ENCODE data around the gene TUBA4A. TPM values are rescaled to one million over a fixed set of nuclear protein-coding genes. Genes with fewer than 3 reads are reported as not detected.

Gene TUBA4A
- total and polyA plus RNA-seq, 7 donors, result 47.1 to 109 (median 74.4) TPM

Small RNA genes lying within 50 kb of the gene (small RNA-seq; reads per million reads assigned to genes)
- 0 to 0.11 (median 0) reads per million in 3 donors for gene MIR153-1

Other genes with a start within 250 kb of the TUBA4A start
- gene CFAP65, start 212.4 kb downstream of the TUBA4A start, total RNA-seq, result not detected
- under 1 TPM; under 0.01 to 0.10 (median under 0.01) TPM for gene CFAP65, start 212.4 kb downstream of the TUBA4A start, polyA plus RNA-seq
- gene IHH, start 193.0 kb downstream of the TUBA4A start, total RNA-seq, result not detected
- 10 to 100 TPM; 12.9 to 36.1 (median 21.6) TPM for gene IHH, start 193.0 kb downstream of the TUBA4A start, polyA plus RNA-seq
- gene NHEJ1, start 93.1 kb downstream of the TUBA4A start, total RNA-seq, result 10 to 100 TPM; 15.1 to 22.5 (median 18.4) TPM
- gene NHEJ1, start 93.1 kb downstream of the TUBA4A start, polyA plus RNA-seq, result 10 to 100 TPM; 23.6 to 60.1 (median 50.2) TPM
- gene SLC23A3, start 83.9 kb downstream of the TUBA4A start, total RNA-seq, result 1 to 10 TPM in 1 of 4 donors, under 1 TPM in 3; 0.14 to 3.9 (median 0.67) TPM
- gene SLC23A3, start 83.9 kb downstream of the TUBA4A start, polyA plus RNA-seq, result 1 to 10 TPM in 2 of 3 donors, under 1 TPM in 1; 0.60 to 6.5 (median 1.6) TPM
- gene CNPPD1, start 77.0 kb downstream of the TUBA4A start, total RNA-seq, result 10 to 100 TPM; 24.1 to 38.5 (median 34.1) TPM
- gene CNPPD1, start 77.0 kb downstream of the TUBA4A start, polyA plus RNA-seq, result 10 to 100 TPM; 53.5 to 79.5 (median 59.4) TPM
- gene RETREG2, start 75.6 kb downstream of the TUBA4A start, total RNA-seq, result 10 to 100 TPM; 37.3 to 48.2 (median 43.2) TPM
- gene RETREG2, start 75.6 kb downstream of the TUBA4A start, polyA plus RNA-seq, result 10 to 100 TPM; 36.6 to 81.3 (median 43.5) TPM
- gene ZFAND2B, start 47.1 kb downstream of the TUBA4A start, total RNA-seq, result 10 to 100 TPM; 26.9 to 55.8 (median 45.6) TPM
- gene ZFAND2B, start 47.1 kb downstream of the TUBA4A start, polyA plus RNA-seq, result 100 to 1,000 TPM in 1 of 3 donors, 10 to 100 TPM in 2; 52.4 to 103 (median 95.5) TPM
- 10 to 100 TPM; 11.8 to 23.0 (median 16.1) TPM for gene ABCB6, start 35.0 kb downstream of the TUBA4A start, total RNA-seq
- 10 to 100 TPM in 1 of 3 donors, 1 to 10 TPM in 1, not detected in 1; 4.8 to 39.3 TPM for gene ABCB6, start 35.0 kb downstream of the TUBA4A start, polyA plus RNA-seq
- gene ATG9A, start 24.3 kb downstream of the TUBA4A start, total RNA-seq, result 10 to 100 TPM; 28.8 to 32.0 (median 29.8) TPM
- 10 to 100 TPM in 2 of 3 donors, 1 to 10 TPM in 1; 7.6 to 40.6 (median 10.2) TPM for gene ATG9A, start 24.3 kb downstream of the TUBA4A start, polyA plus RNA-seq
- 10 to 100 TPM; 28.1 to 52.6 (median 41.1) TPM for gene ANKZF1, start 24.1 kb downstream of the TUBA4A start, total RNA-seq
- gene ANKZF1, start 24.1 kb downstream of the TUBA4A start, polyA plus RNA-seq, result 10 to 100 TPM in 1 of 3 donors, 1 to 10 TPM in 2; 9.0 to 36.9 (median 9.7) TPM
- gene GLB1L, start 8.5 kb downstream of the TUBA4A start, total RNA-seq, result 10 to 100 TPM in 1 of 4 donors, 1 to 10 TPM in 3; 6.9 to 26.0 (median 8.2) TPM
- 1 to 10 TPM; 2.1 to 4.3 (median 3.6) TPM for gene GLB1L, start 8.5 kb downstream of the TUBA4A start, polyA plus RNA-seq
- gene STK16, start 8.4 kb downstream of the TUBA4A start, total RNA-seq, result 10 to 100 TPM; 12.2 to 19.9 (median 18.2) TPM
- gene STK16, start 8.4 kb downstream of the TUBA4A start, polyA plus RNA-seq, result 10 to 100 TPM; 45.3 to 61.7 (median 57.1) TPM
- not detected for gene TUBA4B, start 675 bp downstream of the TUBA4A start, total RNA-seq
- gene TUBA4B, start 675 bp downstream of the TUBA4A start, polyA plus RNA-seq, result not detected
- gene DNAJB2, start 25.4 kb upstream of the TUBA4A start, total RNA-seq, result 10 to 100 TPM; 27.4 to 42.1 (median 40.0) TPM
- 10 to 100 TPM; 56.4 to 73.9 (median 67.3) TPM for gene DNAJB2, start 25.4 kb upstream of the TUBA4A start, polyA plus RNA-seq
- gene PTPRN, start 55.5 kb upstream of the TUBA4A start, total RNA-seq, result 1 to 10 TPM; 1.2 to 8.8 (median 7.9) TPM
- 1 to 10 TPM in 1 of 3 donors, not detected in 2; 3.6 TPM for gene PTPRN, start 55.5 kb upstream of the TUBA4A start, polyA plus RNA-seq
- gene RESP18, start 78.8 kb upstream of the TUBA4A start, total RNA-seq, result not detected
- not detected for gene RESP18, start 78.8 kb upstream of the TUBA4A start, polyA plus RNA-seq
- 10 to 100 TPM; 43.2 to 62.8 (median 53.1) TPM for gene DNPEP, start 134.0 kb upstream of the TUBA4A start, total RNA-seq
- gene DNPEP, start 134.0 kb upstream of the TUBA4A start, polyA plus RNA-seq, result 100 to 1,000 TPM; 108 to 137 (median 132) TPM
- over 10,000 TPM in 3 of 4 donors, 1,000 to 10,000 TPM in 1; 7,366 to 30,562 (median 13,340) TPM for gene DES, start 164.5 kb upstream of the TUBA4A start, total RNA-seq
- 100 to 1,000 TPM in 2 of 3 donors, 10 to 100 TPM in 1; 35.1 to 264 (median 162) TPM for gene DES, start 164.5 kb upstream of the TUBA4A start, polyA plus RNA-seq
- gene SPEG, start 180.9 kb upstream of the TUBA4A start, total RNA-seq, result 100 to 1,000 TPM; 123 to 321 (median 194) TPM
- 10 to 100 TPM in 2 of 3 donors, 1 to 10 TPM in 1; 6.0 to 25.4 (median 13.4) TPM for gene SPEG, start 180.9 kb upstream of the TUBA4A start, polyA plus RNA-seq
- 10 to 100 TPM; 13.9 to 24.7 (median 21.3) TPM for gene GMPPA, start 245.0 kb upstream of the TUBA4A start, total RNA-seq
- 10 to 100 TPM; 42.6 to 52.8 (median 44.2) TPM for gene GMPPA, start 245.0 kb upstream of the TUBA4A start, polyA plus RNA-seq